Stimulated activated naive CD4-positive, alpha-beta T cell (primary cell): ENCODE measurements around the gene IST1.

ENCODE experiments used
- DNase-seq, 6 experiments: peaks; one replicate each; lab custom pipeline; 2025; lab: John Stamatoyannopoulos, UW

IST1 gene

GRCh38 chr16:71963125-71963875 lies 68.0 kb downstream of the IST1 start:
- no peak for DNase-seq

- no peak for DNase-seq
Measured at GRCh38 chr16:71965223-71965622, 69.9 kb downstream of the IST1 start.

- DNase-seq = no peak
Measured at GRCh38 chr16:71966932-71967331, 71.6 kb downstream of the IST1 start.

GRCh38 chr16:71969353-71969752 lies 74.0 kb downstream of the IST1 start:
- DNase-seq = no peak

GRCh38 chr16:71971571-71971970 lies 76.2 kb downstream of the IST1 start:
- DNase-seq = no peak

- DNase-seq = no peak
Measured at GRCh38 chr16:71972356-71972755, 77.0 kb downstream of the IST1 start.

GRCh38 chr16:71973001-71973400 lies 77.7 kb downstream of the IST1 start:
- no peak for DNase-seq

- DNase-seq = no peak
Measured at GRCh38 chr16:71974068-71974818, 78.9 kb downstream of the IST1 start.
